ENCODE results near the gene ELAVL1. TPM values are rescaled to one million over a fixed set of nuclear protein-coding genes. Genes with fewer than 3 reads are reported as not detected.

The ELAVL1 gene
- total and polyA plus RNA-seq, 9 of the 15 experiments (the other 6 are each of a cell fraction or from before 2014, with no cell fraction given) = 4.3 to 172 (median 69.2) TPM

DNA sequence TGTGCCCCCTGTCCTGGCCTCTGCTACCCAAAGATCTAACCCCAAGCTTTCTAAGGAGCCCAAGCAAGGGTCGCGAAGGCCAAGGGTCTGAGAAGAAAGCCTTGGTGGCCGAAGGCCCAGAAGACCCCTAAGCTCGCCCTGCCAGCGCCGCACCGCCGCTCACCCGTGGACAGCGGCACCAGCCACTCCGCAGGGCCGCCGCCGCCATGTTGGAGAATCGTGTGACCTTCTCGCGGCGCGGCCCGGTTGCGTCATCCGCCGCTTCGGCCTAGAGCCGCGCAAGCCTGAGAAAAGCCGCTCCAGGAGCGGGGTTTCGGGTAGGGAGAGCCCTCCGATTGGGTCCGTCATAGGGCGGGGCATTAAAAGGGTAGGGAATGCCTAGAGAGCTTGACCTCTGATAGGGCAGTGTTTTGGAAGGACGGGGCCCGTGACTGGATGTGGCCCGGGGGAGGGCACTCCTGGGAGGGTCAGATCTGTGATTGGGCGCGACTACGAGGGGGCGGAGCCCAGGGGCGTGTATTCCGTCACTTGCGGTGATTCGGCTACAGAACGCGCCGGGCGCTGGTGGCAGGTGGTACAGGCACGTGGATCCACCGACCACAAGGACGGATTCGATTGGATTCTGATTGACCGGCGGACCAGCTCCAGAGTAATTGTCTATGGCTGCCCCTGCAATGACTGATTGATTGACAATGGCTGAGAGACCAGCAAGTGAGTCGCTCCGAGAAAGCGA, 61.8 kb downstream of the ELAVL1 start, which contains the start of gene TIMM44 (continued):
- TF ChIP-seq HDAC2 (IDR thresholded peaks at IDR 0.05) (peak; percentile 95), TRIM28 (IDR thresholded peaks at IDR 0.05) (no peak), NCOA6 (IDR thresholded peaks at IDR 0.05) (no peak), ETV5 (CRISPR knock-in tag; IDR thresholded peaks at IDR 0.05; ENCODE audit: low read depth) (no peak), SAFB (IDR thresholded peaks at IDR 0.05; ENCODE audit: borderline replicate concordance, low read depth, low read length) (no peak), SIX5 (IDR thresholded peaks at IDR 0.05; ENCODE audit: borderline replicate concordance in 1 of 2, insufficient read depth in 1 of 2, low read depth in 1 of 2, low read length in 2 of 2) (no peak), PHF8 (IDR thresholded peaks at IDR 0.05; ENCODE audit: borderline replicate concordance, low read length) (peak; percentile 96), SREBF1 (IDR thresholded peaks at IDR 0.05; ENCODE audit: borderline replicate concordance, low read depth, low read length) (no peak), PHB (CRISPR knock-in tag; IDR thresholded peaks at IDR 0.05) (no peak), PHF21A (IDR thresholded peaks at IDR 0.05; ENCODE audit: borderline replicate concordance, low read depth) (no peak), FIP1L1 (IDR thresholded peaks at IDR 0.05; ENCODE audit: low read depth, low read length, poor library complexity, severe bottlenecking) (peak; percentile 75), ZNF583 (CRISPR knock-in tag; IDR thresholded peaks at IDR 0.05) (peak; percentile 60; the same call in 1 of the 2 replicates)
- TF ChIP-seq, protein P1, sequence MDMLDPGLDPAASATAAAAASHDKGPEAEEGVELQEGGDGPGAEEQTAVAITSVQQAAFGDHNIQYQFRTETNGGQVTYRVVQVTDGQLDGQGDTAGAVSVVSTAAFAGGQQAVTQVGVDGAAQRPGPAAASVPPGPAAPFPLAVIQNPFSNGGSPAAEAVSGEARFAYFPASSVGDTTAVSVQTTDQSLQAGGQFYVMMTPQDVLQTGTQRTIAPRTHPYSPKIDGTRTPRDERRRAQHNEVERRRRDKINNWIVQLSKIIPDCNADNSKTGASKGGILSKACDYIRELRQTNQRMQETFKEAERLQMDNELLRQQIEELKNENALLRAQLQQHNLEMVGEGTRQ (CRISPR knock-in tag; IDR thresholded peaks at IDR 0.05) = peak; percentile 54
- TF ChIP-seq, protein P2, sequence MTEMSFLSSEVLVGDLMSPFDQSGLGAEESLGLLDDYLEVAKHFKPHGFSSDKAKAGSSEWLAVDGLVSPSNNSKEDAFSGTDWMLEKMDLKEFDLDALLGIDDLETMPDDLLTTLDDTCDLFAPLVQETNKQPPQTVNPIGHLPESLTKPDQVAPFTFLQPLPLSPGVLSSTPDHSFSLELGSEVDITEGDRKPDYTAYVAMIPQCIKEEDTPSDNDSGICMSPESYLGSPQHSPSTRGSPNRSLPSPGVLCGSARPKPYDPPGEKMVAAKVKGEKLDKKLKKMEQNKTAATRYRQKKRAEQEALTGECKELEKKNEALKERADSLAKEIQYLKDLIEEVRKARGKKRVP (CRISPR knock-in tag; IDR thresholded peaks at IDR 0.05) = peak; percentile 97
- TF ChIP-seq, protein P3, sequence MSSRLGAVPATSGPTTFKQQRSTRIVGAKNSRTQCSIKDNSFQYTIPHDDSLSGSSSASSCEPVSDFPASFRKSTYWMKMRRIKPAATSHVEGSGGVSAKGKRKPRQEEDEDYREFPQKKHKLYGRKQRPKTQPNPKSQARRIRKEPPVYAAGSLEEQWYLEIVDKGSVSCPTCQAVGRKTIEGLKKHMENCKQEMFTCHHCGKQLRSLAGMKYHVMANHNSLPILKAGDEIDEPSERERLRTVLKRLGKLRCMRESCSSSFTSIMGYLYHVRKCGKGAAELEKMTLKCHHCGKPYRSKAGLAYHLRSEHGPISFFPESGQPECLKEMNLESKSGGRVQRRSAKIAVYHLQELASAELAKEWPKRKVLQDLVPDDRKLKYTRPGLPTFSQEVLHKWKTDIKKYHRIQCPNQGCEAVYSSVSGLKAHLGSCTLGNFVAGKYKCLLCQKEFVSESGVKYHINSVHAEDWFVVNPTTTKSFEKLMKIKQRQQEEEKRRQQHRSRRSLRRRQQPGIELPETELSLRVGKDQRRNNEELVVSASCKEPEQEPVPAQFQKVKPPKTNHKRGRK (tag; IDR thresholded peaks at IDR 0.05) = no peak
- TF ChIP-seq, protein P4, sequence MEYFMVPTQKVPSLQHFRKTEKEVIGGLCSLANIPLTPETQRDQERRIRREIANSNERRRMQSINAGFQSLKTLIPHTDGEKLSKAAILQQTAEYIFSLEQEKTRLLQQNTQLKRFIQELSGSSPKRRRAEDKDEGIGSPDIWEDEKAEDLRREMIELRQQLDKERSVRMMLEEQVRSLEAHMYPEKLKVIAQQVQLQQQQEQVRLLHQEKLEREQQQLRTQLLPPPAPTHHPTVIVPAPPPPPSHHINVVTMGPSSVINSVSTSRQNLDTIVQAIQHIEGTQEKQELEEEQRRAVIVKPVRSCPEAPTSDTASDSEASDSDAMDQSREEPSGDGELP (CRISPR knock-in tag; IDR thresholded peaks at IDR 0.05; ENCODE audit: borderline replicate concordance) = peak; percentile 81
- TF ChIP-seq, protein P5, sequence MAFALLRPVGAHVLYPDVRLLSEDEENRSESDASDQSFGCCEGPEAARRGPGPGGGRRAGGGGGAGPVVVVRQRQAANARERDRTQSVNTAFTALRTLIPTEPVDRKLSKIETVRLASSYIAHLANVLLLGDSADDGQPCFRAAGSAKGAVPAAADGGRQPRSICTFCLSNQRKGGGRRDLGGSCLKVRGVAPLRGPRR (CRISPR knock-in tag; IDR thresholded peaks at IDR 0.05) = no peak
- TF ChIP-seq, protein P6, sequence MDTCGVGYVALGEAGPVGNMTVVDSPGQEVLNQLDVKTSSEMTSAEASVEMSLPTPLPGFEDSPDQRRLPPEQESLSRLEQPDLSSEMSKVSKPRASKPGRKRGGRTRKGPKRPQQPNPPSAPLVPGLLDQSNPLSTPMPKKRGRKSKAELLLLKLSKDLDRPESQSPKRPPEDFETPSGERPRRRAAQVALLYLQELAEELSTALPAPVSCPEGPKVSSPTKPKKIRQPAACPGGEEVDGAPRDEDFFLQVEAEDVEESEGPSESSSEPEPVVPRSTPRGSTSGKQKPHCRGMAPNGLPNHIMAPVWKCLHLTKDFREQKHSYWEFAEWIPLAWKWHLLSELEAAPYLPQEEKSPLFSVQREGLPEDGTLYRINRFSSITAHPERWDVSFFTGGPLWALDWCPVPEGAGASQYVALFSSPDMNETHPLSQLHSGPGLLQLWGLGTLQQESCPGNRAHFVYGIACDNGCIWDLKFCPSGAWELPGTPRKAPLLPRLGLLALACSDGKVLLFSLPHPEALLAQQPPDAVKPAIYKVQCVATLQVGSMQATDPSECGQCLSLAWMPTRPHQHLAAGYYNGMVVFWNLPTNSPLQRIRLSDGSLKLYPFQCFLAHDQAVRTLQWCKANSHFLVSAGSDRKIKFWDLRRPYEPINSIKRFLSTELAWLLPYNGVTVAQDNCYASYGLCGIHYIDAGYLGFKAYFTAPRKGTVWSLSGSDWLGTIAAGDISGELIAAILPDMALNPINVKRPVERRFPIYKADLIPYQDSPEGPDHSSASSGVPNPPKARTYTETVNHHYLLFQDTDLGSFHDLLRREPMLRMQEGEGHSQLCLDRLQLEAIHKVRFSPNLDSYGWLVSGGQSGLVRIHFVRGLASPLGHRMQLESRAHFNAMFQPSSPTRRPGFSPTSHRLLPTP (IDR thresholded peaks at IDR 0.05; ENCODE audit: borderline replicate concordance, extremely low read depth, insufficient read length) = no peak
- TF ChIP-seq, protein P7, sequence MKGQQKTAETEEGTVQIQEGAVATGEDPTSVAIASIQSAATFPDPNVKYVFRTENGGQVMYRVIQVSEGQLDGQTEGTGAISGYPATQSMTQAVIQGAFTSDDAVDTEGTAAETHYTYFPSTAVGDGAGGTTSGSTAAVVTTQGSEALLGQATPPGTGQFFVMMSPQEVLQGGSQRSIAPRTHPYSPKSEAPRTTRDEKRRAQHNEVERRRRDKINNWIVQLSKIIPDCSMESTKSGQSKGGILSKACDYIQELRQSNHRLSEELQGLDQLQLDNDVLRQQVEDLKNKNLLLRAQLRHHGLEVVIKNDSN (CRISPR knock-in tag; IDR thresholded peaks at IDR 0.05) = peak; percentile 89
